NT2/D1 (cell line): Measurements from ENCODE around the gene ZNF92.
"Not testable (repeated sequence)": the region's sequence is repeated elsewhere in the genome, so short reads cannot be mapped to it uniquely, and the experiment has no call there.

ENCODE experiments used
- SUZ12 ChIP-seq: IDR thresholded peaks from 2 replicates; pipeline ENCODE4 v1.6.1; 2011; ENCODE audit not compliant: insufficient read length, insufficient read depth; ENCODE audit errors: extremely low read depth
- YY1 ChIP-seq: IDR thresholded peaks from 2 replicates; pipeline ENCODE4 v1.6.1; 2011; ENCODE audit not compliant: insufficient read length, insufficient read depth
- ZNF274 ChIP-seq: IDR thresholded peaks from 2 replicates; pipeline ENCODE4 v1.6.1; 2011; ENCODE audit warnings: mild to moderate bottlenecking, low read depth, low read length

GRCh38 chr7:65399101-65399500 is 25.4 kb downstream of the ZNF92 start:
- not testable (repeated sequence) for TF ChIP-seq SUZ12, YY1, ZNF274
